NT2/D1 (cell line): ENCODE data around the gene DPP6.

Experiments used
- DNase-seq: peaks from one replicate; pipeline ENCODE4 v3.0.0-alpha.2; 2011; ENCODE audit warnings: low read depth, low spot score
- H3K27me3 ChIP-seq: 2 replicates; pipeline ENCODE4 v1.6.0; 2011; ENCODE audit warnings: mild to moderate bottlenecking; ENCODE audit not compliant: insufficient read length, insufficient read depth
- H3K36me3 ChIP-seq: 2 replicates; pipeline ENCODE4 v1.6.1; 2011; ENCODE audit warnings: mild to moderate bottlenecking, low read length, mixed read lengths; ENCODE audit not compliant: insufficient read depth, insufficient read length
- H3K4me1 ChIP-seq: 2 replicates; pipeline ENCODE4 v1.5.1; 2011; ENCODE audit not compliant: insufficient read depth, insufficient read length
- H3K4me3 ChIP-seq: 2 replicates; pipeline ENCODE4 v1.5.1; 2011; ENCODE audit warnings: low read depth; ENCODE audit not compliant: insufficient read length
- H3K9ac ChIP-seq: 2 replicates; pipeline ENCODE4 v1.6.0; 2011; ENCODE audit warnings: low read depth; ENCODE audit not compliant: insufficient read length
- H3K9me3 ChIP-seq: 2 replicates; pipeline ENCODE4 v1.5.1; 2011; ENCODE audit warnings: mild to moderate bottlenecking, low read length; ENCODE audit not compliant: insufficient read depth
- SUZ12 ChIP-seq: IDR thresholded peaks from 2 replicates; pipeline ENCODE4 v1.6.1; 2011; ENCODE audit not compliant: insufficient read length, insufficient read depth; ENCODE audit errors: extremely low read depth
- YY1 ChIP-seq: IDR thresholded peaks from 2 replicates; pipeline ENCODE4 v1.6.1; 2011; ENCODE audit not compliant: insufficient read length, insufficient read depth
- ZNF274 ChIP-seq: IDR thresholded peaks from 2 replicates; pipeline ENCODE4 v1.6.1; 2011; ENCODE audit warnings: mild to moderate bottlenecking, low read depth, low read length

The DPP6 gene

DNA sequence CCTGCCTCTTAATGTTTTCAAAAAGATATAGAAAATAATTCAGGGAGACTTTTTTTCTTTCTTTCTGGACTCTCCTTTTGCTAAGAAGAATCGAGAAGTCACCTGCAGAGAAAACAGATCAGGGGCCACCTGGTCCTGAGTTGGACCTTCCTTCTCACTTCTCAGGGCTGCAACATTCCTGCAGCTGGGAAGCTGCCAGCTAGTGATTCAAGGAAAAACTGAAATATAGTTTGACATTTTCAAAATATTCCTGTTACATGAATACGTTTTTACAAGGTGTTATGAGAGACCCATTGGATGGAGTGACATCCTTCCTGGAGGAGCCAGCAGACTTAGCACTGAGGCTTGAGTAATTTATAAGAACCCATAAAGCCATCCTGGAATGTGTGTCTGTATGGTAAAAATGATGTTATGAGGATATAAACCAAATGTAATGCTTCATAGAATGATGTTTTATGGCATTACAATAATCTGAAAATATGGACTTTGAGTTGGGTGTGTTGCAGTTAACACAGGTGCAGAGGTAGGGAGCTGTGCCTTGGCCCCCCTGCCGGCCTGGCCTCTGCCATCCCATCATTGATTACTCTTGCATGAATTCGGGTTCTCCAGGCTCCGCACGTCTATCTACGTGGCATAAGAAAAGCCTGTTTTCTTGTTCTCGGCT, 801.0 kb downstream of the DPP6 start:
- TF ChIP-seq YY1 (no peak), ZNF274 (no peak), SUZ12 (no peak)
- H3K9me3 ChIP-seq: peaks cover 30% of the 10 kb centered on the region
- DNase-seq: no peak
- no peak overlapping the region for H3K9ac ChIP-seq
- H3K27me3 ChIP-seq: no peaks in the 10 kb centered on the region
- H3K4me1 ChIP-seq: peaks cover 5% of the 10 kb centered on the region
- H3K4me3 ChIP-seq: no peak overlapping the region
- no peaks in the 10 kb centered on the region for H3K36me3 ChIP-seq

DNA sequence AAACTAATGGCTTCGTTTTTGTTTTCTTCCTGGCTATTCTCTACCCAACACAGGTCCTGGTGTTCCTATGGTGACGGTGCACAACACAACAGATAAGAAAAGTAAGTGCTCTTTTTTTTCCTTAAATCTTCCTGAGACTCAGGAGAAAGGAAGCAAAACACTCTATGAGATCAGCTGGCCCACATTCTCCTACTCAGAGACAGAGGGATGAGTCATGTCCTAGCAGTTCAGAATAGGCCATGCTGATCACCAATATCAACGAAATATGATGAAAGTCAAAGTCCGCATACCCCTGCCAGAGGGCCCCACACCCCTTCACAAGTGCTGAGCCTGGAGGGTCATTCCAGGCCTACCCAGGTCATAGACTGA, 801.5 kb downstream of the DPP6 start:
- Histone ChIP-seq H3K27me3 (no peaks in the 10 kb centered on the region), H3K4me3 (no peak overlapping the region), H3K9ac (no peak overlapping the region), H3K36me3 (no peaks in the 10 kb centered on the region), H3K4me1 (peaks cover 10% of the 10 kb centered on the region), H3K9me3 (peaks cover 30% of the 10 kb centered on the region)
- TF ChIP-seq YY1 (no peak), ZNF274 (no peak), SUZ12 (no peak)
- no peak for DNase-seq

DNA sequence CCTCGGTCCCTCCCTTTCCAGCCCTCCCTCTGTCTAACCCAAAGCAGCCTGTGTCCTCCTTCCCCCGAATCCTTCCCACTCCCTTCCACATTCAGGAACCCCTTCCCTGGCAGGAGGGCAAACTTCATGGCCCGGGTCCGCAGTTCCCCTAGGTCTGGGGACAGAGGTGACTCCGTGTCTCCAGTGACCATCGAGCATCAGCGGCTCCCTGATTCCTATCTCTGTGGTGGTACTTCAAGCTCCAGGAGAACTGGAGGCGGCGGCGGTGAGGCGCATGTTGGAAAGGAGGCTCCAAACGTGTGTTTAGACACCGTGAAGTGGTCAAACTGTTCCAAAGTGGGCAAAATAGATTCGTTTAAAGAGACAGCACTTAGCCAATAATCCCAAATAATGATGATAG, 802.6 kb downstream of the DPP6 start:
- DNase-seq: no peak
- peaks cover 30% of the 10 kb centered on the region for H3K9me3 ChIP-seq
- TF ChIP-seq SUZ12 (no peak), ZNF274 (no peak), YY1 (no peak)
- H3K4me1 ChIP-seq: peaks cover 12% of the 10 kb centered on the region
- H3K4me3 ChIP-seq: no peak overlapping the region
- H3K27me3 ChIP-seq: no peaks in the 10 kb centered on the region
- no peak overlapping the region for H3K9ac ChIP-seq
- no peaks in the 10 kb centered on the region for H3K36me3 ChIP-seq

DNA sequence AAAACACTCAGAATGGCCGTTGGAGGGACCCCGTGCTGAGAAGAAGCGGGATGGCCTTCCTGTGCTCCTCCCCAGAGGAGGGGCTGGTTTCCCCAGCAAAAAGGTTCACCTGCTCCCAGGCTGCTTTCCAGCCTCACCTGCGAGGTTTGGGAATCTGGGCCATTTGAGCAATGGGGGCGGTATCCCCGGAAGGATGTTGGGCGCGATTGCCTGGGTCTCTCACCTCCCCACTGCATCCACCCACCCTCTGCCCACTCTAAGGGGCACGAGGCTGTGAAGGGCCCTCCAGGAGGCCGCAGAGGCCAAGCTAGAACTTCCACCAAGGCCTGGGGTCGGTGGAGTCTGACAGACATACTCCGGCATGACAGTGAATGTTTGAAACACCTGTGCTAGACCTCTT, 803.2 kb downstream of the DPP6 start:
- Histone ChIP-seq H3K4me1 (peaks cover 12% of the 10 kb centered on the region), H3K27me3 (no peaks in the 10 kb centered on the region), H3K4me3 (no peak overlapping the region), H3K9me3 (peaks cover 29% of the 10 kb centered on the region), H3K9ac (no peak overlapping the region), H3K36me3 (no peaks in the 10 kb centered on the region)
- TF ChIP-seq SUZ12 (no peak), ZNF274 (no peak), YY1 (no peak)
- DNase-seq: no peak

DNA sequence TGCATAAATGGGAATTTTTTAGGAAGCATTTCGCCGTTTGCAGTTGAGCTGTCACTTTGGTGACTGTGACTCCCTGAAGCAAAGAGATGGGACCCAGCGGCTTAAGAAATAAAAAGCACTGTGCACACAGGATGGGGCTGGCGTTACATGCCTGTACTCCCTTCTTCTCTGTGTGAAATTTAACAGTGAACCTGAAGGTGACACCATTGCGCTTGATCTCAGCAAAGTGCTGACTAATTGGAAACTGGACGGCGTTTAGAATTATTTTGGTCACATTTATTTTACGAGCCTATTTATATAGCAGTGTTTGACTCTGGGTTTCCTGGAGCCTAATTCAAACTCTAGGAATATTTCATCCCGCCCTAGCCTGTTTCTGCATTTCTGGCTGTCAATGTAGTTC, 804.5 kb downstream of the DPP6 start:
- Histone ChIP-seq H3K9me3 (peaks cover 15% of the 10 kb centered on the region), H3K27me3 (no peaks in the 10 kb centered on the region), H3K9ac (no peak overlapping the region), H3K36me3 (no peaks in the 10 kb centered on the region), H3K4me3 (no peak overlapping the region), H3K4me1 (peaks cover 12% of the 10 kb centered on the region)
- DNase-seq: no peak
- TF ChIP-seq SUZ12 (no peak), ZNF274 (no peak), YY1 (no peak)

DNA sequence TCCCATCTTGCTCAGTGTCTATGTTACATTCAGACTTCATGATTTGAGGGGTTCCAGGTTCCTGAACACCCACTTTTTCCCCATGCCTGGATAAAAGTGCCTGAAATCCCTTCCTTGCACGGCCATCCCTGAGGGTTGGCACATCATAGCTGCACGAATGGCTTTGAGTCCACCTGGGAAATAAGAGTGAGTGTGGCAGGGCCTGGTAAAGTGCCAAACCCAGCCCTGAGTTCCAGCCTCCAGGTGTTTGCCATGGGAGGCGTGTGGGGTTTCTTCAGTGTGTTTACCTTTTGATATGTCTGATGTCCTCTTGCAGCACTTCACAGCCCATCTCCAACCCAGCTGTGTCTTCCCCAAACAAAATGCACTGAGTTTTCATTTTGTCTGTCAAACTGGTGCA, 805.0 kb downstream of the DPP6 start:
- H3K9ac ChIP-seq: no peak overlapping the region
- DNase-seq: no peak
- H3K9me3 ChIP-seq: peaks cover 10% of the 10 kb centered on the region; the same call in 1 of the 2 replicates
- TF ChIP-seq SUZ12: no peak
- no peak for TF ChIP-seq YY1
- no peak for TF ChIP-seq ZNF274
- H3K4me1 ChIP-seq: peaks cover 12% of the 10 kb centered on the region
- no peaks in the 10 kb centered on the region for H3K36me3 ChIP-seq
- H3K27me3 ChIP-seq: no peaks in the 10 kb centered on the region
- H3K4me3 ChIP-seq: no peak overlapping the region

DNA sequence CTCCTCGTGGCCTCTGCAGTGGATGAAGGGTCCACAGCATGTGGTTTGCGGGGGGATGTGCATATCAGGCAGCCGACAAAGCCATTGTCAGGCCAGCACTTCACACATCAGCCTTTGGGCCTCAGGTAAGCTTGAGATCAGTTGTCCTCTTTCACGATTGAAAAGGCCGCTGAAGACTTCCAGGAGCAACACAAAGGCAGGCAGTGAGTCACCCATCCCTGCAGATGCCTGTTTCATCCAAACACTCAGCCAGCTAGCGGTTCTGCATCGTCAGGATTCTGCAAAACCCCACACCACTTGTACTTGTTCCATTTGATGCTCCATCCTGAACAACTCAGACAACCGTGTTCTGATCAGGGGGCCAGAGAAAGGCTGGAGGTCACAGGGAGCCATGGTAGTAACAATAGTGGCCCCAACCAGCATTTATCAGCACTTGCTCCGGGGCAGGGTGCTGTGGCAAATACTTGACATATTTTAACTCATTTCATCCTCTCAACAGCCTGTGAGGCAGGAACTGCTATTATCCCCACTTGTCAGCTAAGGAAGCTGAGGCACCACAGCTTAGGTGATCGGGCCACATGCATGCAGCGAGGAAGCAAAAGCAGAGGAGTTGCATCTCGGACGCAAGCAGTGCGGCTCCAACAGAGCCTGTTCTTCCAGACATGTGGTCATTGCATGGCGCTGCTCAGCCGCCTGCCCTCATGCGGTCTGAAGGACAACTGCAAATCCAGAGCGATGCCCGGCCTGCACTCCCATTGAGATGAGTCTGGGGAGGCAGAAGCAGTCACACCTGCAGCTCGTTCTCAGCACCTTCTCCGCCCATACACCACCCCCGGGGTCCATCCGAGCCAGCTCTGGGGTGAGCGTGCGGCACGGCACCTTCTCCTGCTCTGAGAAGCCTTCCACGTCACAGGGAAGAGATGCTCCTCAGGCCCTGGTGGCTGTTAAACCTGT, 805.8 kb downstream of the DPP6 start:
- DNase-seq: peak; percentile 38
- Histone ChIP-seq H3K4me1 (peaks cover 12% of the 10 kb centered on the region), H3K4me3 (no peak overlapping the region), H3K36me3 (no peaks in the 10 kb centered on the region), H3K27me3 (no peaks in the 10 kb centered on the region), H3K9ac (no peak overlapping the region), H3K9me3 (0 out of 2 replicates have a peak, but pooled peaks cover 4% of the 10 kb centered on the region)
- TF ChIP-seq ZNF274 (no peak), SUZ12 (no peak), YY1 (no peak)
